Measurements from ENCODE around the gene MATCAP1.

MATCAP1 gene

GRCh38 chr16:67151431-67152097, 32.2 kb downstream of the MATCAP1 start:
- Mint-ChIP-seq H3K27me3 (no peaks in the 10 kb centered on the region), H3K36me3 (ENCODE audit: insufficient read depth) (peaks cover 10% of the 10 kb centered on the region), H3K27ac (ENCODE audit: low read depth) (no peak overlapping the region), H3K4me1 (peaks cover 37% of the 10 kb centered on the region), H3K4me3 (peak overlapping the region; percentile 76), H3K9me3 (no peaks in the 10 kb centered on the region)
- ATAC-seq (replicated peaks; ENCODE audit: extremely low read depth, poor library complexity, severe bottlenecking) (no peak), DNase-seq (ENCODE audit: low spot score in 2 of 2) (no peak)

- Mint-ChIP-seq H3K9me3 (no peaks in the 10 kb centered on the region), H3K27me3 (no peaks in the 10 kb centered on the region), H3K4me1 (peaks cover 30% of the 10 kb centered on the region), H3K36me3 (ENCODE audit: insufficient read depth) (peaks cover 14% of the 10 kb centered on the region), H3K27ac (ENCODE audit: low read depth) (no peak within 1 kb of the TSS), H3K4me3 (peak within 1 kb of the TSS; percentile 76)
- ATAC-seq (replicated peaks; ENCODE audit: extremely low read depth, poor library complexity, severe bottlenecking) = peak; percentile 41
- DNase-seq (ENCODE audit: low spot score in 2 of 2) = no peak
Observed at GRCh38 chr16:67150833-67151396, 32.8 kb downstream of the MATCAP1 start, which contains the start of gene B3GNT9. Gene B3GNT9, minus strand, starts transcription at chr16:67150998. Its CDS starts 513 bp downstream, at chr16:67150485.

- ATAC-seq (replicated peaks; ENCODE audit: extremely low read depth, poor library complexity, severe bottlenecking) = peak; percentile 48
- no peaks in the 10 kb centered on the region for H3K27me3 Mint-ChIP-seq
- peak overlapping the region; percentile 76 for H3K4me3 Mint-ChIP-seq
- H3K4me1 Mint-ChIP-seq = peaks cover 27% of the 10 kb centered on the region
- peaks cover 14% of the 10 kb centered on the region for H3K36me3 Mint-ChIP-seq (ENCODE audit: insufficient read depth)
- no peaks in the 10 kb centered on the region for H3K9me3 Mint-ChIP-seq
- no peak overlapping the region for H3K27ac Mint-ChIP-seq (ENCODE audit: low read depth)
- no peak for DNase-seq (ENCODE audit: low spot score in 2 of 2)
Observed at GRCh38 chr16:67150047-67150832, 33.5 kb downstream of the MATCAP1 start.

- H3K4me3 Mint-ChIP-seq = peak overlapping the region; percentile 68
- peaks cover 27% of the 10 kb centered on the region for H3K4me1 Mint-ChIP-seq
- no peak for DNase-seq (ENCODE audit: low spot score in 2 of 2)
- H3K27me3 Mint-ChIP-seq = no peaks in the 10 kb centered on the region
- H3K9me3 Mint-ChIP-seq = no peaks in the 10 kb centered on the region
- peaks cover 18% of the 10 kb centered on the region for H3K36me3 Mint-ChIP-seq (ENCODE audit: insufficient read depth)
- peak overlapping the region; percentile 69 for H3K27ac Mint-ChIP-seq (ENCODE audit: low read depth)
- no peak for ATAC-seq (replicated peaks; ENCODE audit: extremely low read depth, poor library complexity, severe bottlenecking)
Observed at GRCh38 chr16:67149276-67150046, 34.3 kb downstream of the MATCAP1 start.

- Mint-ChIP-seq H3K4me1 (peaks cover 23% of the 10 kb centered on the region), H3K27ac (ENCODE audit: low read depth) (peak overlapping the region; percentile 69), H3K27me3 (no peaks in the 10 kb centered on the region), H3K9me3 (no peaks in the 10 kb centered on the region), H3K4me3 (peak overlapping the region; percentile 68), H3K36me3 (ENCODE audit: insufficient read depth) (peaks cover 18% of the 10 kb centered on the region)
- DNase-seq (ENCODE audit: low spot score in 2 of 2) (no peak), ATAC-seq (replicated peaks; ENCODE audit: extremely low read depth, poor library complexity, severe bottlenecking) (no peak)
Observed at GRCh38 chr16:67148656-67149275, 35.0 kb downstream of the MATCAP1 start.

- Mint-ChIP-seq H3K4me3 (no peak overlapping the region), H3K4me1 (peaks cover 18% of the 10 kb centered on the region), H3K27ac (ENCODE audit: low read depth) (no peak overlapping the region), H3K9me3 (no peaks in the 10 kb centered on the region), H3K36me3 (ENCODE audit: insufficient read depth) (peaks cover 18% of the 10 kb centered on the region), H3K27me3 (no peaks in the 10 kb centered on the region)
- DNase-seq (ENCODE audit: low spot score in 2 of 2) (no peak), ATAC-seq (replicated peaks; ENCODE audit: extremely low read depth, poor library complexity, severe bottlenecking) (no peak)
Observed at GRCh38 chr16:67148221-67148620, 35.5 kb downstream of the MATCAP1 start.

GRCh38 chr16:67147437-67148140, 36.2 kb downstream of the MATCAP1 start:
- no peak for ATAC-seq (replicated peaks; ENCODE audit: extremely low read depth, poor library complexity, severe bottlenecking)
- Mint-ChIP-seq H3K36me3 (ENCODE audit: insufficient read depth) (peaks cover 18% of the 10 kb centered on the region), H3K4me3 (no peak overlapping the region), H3K9me3 (no peaks in the 10 kb centered on the region), H3K27me3 (no peaks in the 10 kb centered on the region), H3K27ac (ENCODE audit: low read depth) (no peak overlapping the region), H3K4me1 (peaks cover 12% of the 10 kb centered on the region)
- no peak for DNase-seq (ENCODE audit: low spot score in 2 of 2)

GRCh38 chr16:67146523-67147357, 37.0 kb downstream of the MATCAP1 start:
- Mint-ChIP-seq H3K4me3 (no peak overlapping the region), H3K36me3 (ENCODE audit: insufficient read depth) (peaks cover 18% of the 10 kb centered on the region)

GRCh38 chr16:67145746-67146145, 38.0 kb downstream of the MATCAP1 start:
- DNase-seq (ENCODE audit: low spot score in 2 of 2) = no peak
- H3K4me1 Mint-ChIP-seq = no peaks in the 10 kb centered on the region
- no peak overlapping the region for H3K27ac Mint-ChIP-seq (ENCODE audit: low read depth)

More at GRCh38 chr16:67146523-67147357, 37.0 kb downstream of the MATCAP1 start:
- no peak for DNase-seq (ENCODE audit: low spot score in 2 of 2)
- peaks cover 9% of the 10 kb centered on the region for H3K4me1 Mint-ChIP-seq
- ATAC-seq (replicated peaks; ENCODE audit: extremely low read depth, poor library complexity, severe bottlenecking) = no peak
- no peaks in the 10 kb centered on the region for H3K27me3 Mint-ChIP-seq
- H3K9me3 Mint-ChIP-seq = no peaks in the 10 kb centered on the region
- H3K27ac Mint-ChIP-seq (ENCODE audit: low read depth) = no peak overlapping the region

GRCh38 chr16:67144943-67145342, 38.8 kb downstream of the MATCAP1 start:
- ATAC-seq (replicated peaks; ENCODE audit: extremely low read depth, poor library complexity, severe bottlenecking) (no peak), DNase-seq (ENCODE audit: low spot score in 2 of 2) (no peak)
- Mint-ChIP-seq H3K27me3 (no peaks in the 10 kb centered on the region), H3K36me3 (ENCODE audit: insufficient read depth) (peaks cover 26% of the 10 kb centered on the region), H3K9me3 (no peaks in the 10 kb centered on the region), H3K27ac (ENCODE audit: low read depth) (no peak overlapping the region), H3K4me1 (no peaks in the 10 kb centered on the region), H3K4me3 (no peak overlapping the region)

More at GRCh38 chr16:67145746-67146145, 38.0 kb downstream of the MATCAP1 start:
- H3K4me3 Mint-ChIP-seq = no peak overlapping the region
- no peaks in the 10 kb centered on the region for H3K27me3 Mint-ChIP-seq
- no peaks in the 10 kb centered on the region for H3K9me3 Mint-ChIP-seq
- H3K36me3 Mint-ChIP-seq (ENCODE audit: insufficient read depth) = peaks cover 20% of the 10 kb centered on the region
- no peak for ATAC-seq (replicated peaks; ENCODE audit: extremely low read depth, poor library complexity, severe bottlenecking)

GRCh38 chr16:67142342-67142741, 41.4 kb downstream of the MATCAP1 start:
- H3K4me1 Mint-ChIP-seq = no peaks in the 10 kb centered on the region
- H3K27me3 Mint-ChIP-seq = no peaks in the 10 kb centered on the region
- H3K36me3 Mint-ChIP-seq (ENCODE audit: insufficient read depth) = peaks cover 36% of the 10 kb centered on the region
- no peak overlapping the region for H3K27ac Mint-ChIP-seq (ENCODE audit: low read depth)
- DNase-seq (ENCODE audit: low spot score in 2 of 2) (no peak), ATAC-seq (replicated peaks; ENCODE audit: extremely low read depth, poor library complexity, severe bottlenecking) (no peak)
- H3K4me3 Mint-ChIP-seq = no peak overlapping the region
- H3K9me3 Mint-ChIP-seq = no peaks in the 10 kb centered on the region

Data from central memory CD8-positive, alpha-beta T cell (primary cell).